GM21447 (cell line): ENCODE data around the gene VSIR.

Experiments used
- ATAC-seq: cut with Tn5 transposase; IDR thresholded peaks from one replicate; pipeline ENCODE4 v1.9.1; 2021; ENCODE audit not compliant: unreplicated experiment

Gene VSIR

DNA sequence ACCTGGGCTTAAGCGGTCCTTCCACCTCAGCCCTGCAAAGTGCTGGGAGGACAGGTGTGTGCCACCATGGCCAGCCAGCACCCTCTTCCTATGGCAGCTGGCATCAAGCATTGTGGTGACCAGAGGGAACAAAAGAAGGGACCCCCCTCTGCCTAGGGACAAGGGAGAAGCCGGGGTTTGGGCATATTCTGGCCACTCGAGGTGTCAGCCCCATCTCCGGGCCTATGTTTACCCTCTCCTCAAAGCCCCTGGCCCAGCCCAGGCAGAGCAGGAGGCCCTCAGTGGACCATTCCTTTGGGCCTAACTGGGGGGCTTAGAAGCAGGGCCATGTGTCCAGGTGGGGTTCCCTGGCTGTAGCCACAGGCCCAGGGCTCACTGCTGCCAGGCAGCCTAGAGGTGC, 23.9 kb downstream of the VSIR start:
- ATAC-seq: no peak

DNA sequence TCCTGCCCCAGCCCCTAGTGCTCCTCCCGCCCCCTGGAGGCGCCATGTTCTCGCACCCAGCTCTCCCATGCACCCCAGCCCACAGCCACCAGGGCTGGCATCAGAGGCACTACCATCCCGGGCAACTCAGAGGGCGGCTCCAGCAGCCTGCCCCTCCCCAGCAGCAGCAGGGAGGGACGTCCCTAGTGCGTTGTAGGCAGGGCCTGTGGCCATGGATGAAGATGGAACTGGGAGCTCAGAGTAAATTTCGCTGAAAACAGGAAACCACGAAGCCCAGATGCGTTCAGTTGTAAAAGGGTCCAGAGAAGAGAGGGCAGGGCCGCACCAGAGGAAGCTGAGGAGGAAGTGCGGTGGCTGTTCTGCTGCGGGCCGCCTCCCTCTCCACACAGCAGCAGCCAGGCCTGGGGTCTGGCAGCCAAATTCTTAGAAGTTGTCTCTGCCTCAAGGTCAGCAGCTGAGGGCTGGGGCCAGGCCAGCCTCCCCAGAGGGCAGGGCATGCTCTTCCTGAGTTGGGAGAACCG, 24.6 kb downstream of the VSIR start:
- ATAC-seq: peak; percentile 54

DNA sequence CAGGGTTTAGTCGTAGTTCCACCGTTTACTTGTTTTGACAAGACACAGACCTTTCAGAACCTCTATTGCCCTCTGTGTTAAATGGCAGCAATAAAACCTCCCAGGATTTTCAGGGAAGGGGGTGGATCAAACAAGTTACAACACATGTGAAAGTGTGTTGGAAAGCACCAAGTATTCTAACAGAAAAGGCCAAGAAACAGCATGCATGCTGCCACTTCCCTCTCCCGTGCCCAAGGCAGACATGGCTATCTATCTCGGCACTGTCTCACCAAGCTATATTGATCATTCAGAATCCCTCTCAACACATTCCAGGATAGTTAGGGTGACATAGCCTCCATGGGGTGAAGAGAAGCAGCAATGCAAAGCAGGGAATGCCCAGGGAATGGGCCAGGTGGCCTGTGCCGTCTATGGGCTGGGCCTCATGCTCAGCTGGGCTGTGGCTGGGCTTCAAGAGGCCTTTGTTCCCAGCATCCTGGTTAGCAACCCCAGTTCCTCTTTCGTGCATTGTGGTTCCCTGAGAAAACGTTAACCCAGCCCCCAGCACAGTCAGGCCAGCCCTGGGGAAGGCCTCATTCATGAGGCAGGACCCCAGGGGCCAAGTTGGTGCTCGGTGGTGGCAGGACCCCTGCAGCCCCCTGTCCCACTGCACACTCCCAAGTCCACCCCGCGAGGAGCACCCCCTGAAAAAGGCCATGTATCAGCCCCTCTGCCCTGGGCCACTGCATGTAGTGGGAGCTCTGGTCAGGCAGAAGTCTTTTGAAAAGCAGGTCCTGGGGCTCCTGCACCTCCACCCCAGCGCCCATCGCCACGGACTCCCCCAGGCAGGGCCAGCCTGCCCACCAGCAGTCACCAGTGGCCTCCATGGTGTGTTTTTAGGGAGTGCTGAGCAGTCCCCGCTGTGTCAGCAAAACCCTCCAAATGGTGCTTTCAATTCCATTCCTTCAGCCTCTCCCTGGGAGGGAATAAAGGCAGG, 25.5 kb downstream of the VSIR start:
- no peak for ATAC-seq

- no peak for ATAC-seq
Measured at GRCh38 chr10:71747039-71747531, 26.2 kb downstream of the VSIR start.

DNA sequence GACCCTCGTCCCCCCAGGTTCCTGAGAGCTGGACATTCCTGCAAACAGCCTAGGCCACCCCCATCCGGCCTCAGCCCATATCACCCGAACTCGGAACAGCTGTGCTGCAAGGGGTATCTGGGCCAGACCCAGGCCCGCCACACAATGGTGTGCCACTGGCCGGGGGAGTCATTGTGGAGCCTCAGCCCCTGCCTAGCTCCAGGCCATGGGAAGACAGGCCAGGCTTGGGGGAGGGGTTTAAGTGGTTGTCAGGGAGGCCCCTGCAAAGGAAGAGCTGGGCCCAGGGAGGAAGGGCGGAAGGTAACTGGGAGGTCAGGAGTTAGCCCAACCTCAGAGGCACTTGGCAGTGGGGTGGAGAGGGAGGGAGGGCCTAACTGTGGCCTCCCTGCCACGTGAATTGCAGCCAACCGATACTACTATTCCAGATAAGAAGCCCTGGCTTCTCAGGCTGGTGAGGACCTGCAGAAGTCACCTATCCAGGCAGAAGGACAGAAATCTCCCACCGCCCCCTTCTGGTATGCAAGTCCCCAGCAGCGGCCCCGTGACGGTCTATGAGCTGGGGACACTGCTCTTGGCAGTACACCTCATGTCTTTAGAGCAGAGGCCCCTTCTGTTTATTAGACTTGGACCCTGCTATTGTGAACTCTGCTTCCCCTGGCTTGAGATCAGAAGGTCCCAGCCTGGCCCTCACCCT, 26.8 kb downstream of the VSIR start:
- no peak for ATAC-seq

DNA sequence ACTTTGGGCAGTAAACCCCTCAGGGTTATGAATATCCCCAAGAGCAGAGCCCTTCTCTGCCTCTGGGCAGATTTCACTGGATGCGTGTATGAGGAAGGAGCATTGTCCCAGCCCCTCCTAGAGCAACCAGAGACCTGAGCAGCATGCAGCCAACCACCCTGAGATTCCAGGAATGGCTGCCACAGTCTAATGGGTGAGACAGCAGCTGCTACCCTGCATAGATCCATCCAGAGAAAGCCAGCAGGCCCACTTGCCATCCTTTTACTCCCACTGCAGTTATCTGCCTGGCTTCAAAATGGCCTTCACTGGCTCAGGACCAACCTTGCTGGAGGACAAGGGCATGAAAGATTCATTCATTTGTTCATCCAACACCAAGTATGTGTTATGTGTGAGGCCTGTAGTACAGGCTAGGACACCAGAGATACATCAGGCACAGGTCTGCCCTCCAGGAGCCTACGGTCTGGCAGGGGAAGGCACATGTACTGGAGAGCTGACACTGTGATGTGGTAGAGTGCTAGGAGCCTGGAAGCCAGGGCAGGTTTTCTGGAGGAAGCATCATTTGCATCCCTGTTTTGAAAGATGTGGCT, 27.6 kb downstream of the VSIR start:
- ATAC-seq: no peak

- ATAC-seq: no peak
Measured at GRCh38 chr10:71744897-71745663, 28.2 kb downstream of the VSIR start.

GRCh38 chr10:71743866-71744265, 29.5 kb downstream of the VSIR start:
- no peak for ATAC-seq

DNA sequence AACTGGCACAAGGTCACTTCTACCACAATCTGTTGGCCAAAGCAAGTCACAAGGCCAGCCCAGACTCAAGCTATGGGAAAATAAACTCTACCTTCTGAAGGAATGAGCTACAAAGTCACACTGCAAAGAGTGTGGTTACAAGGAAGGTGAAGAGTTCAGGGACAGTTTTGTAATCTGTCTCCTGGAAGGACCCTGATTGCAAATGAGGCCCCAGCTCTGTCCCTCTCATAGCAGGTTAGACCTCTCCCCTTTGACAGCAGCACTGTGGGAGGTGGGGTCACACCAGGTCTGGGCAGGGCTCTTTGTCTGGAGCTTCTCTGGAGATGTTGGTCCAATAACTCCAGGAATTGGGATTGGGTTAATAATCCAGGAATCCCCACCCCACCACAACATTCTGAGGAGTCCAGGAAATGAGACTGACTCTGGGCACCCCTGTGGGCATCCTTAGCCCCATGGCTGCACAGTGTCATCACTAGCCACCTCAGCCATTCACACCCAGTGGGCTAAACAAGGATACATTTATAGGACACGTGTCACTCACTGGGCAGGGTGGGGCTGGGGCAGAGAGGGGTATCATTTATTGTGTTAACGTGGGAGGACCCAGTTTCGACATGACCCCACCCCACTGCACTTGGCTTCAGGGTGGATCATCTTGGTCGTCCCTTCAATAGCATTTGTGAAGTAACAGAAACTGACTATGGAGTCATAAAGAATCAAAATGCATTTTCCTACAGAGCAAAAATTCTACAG, 30.1 kb downstream of the VSIR start:
- ATAC-seq: no peak

DNA sequence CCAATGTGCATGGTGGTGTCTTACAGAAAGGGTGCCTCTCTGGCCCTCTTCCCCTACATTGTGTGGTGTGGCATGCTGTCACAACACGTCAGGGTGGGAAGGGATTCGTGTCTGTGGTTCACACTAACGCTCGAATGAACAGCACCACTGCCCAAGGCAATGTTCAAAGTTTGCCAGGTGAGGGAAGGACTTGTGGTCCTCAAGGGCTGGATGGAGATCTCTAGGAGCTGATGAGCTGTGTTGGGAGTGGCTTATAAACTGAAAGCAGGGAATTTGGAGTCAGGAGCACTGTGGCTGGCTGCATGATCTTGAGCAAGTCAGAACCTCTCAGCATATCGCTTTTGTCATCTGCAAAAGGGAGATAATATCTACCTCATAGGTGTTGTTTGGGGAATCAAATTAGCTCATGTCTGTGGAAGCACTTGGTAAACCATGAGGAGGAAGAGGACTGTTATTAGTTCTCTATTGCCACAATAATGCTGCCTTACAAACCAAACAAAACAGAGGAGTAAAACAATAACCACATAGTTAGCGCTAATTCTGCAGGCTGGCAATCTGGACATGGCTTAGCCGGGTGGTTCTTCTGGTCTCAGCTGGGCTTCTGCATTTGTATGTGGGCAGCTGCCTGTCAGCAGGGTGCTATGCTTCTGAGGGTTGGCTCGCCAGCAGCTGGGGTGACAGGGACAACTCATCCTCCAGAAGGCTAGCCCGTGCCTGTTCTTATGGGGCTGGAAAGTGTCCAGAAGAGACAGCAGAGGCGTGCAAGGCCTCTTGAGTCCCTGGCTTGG, 30.8 kb downstream of the VSIR start:
- no peak for ATAC-seq

DNA sequence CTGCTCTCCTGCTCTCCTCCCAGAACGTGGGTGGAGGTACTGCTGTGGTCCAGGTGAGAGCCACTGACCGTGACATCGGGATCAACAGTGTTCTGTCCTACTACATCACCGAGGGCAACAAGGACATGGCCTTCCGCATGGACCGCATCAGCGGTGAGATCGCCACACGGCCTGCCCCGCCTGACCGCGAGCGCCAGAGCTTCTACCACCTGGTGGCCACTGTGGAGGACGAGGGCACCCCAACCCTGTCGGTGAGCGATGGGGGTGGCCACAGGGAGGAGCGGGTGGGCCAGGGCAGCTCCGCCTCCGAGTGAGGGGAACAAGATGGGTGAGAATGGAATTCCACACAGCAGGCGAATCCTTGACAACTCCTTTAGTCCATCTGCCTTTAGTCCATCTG, 31.6 kb downstream of the VSIR start:
- ATAC-seq: no peak

DNA sequence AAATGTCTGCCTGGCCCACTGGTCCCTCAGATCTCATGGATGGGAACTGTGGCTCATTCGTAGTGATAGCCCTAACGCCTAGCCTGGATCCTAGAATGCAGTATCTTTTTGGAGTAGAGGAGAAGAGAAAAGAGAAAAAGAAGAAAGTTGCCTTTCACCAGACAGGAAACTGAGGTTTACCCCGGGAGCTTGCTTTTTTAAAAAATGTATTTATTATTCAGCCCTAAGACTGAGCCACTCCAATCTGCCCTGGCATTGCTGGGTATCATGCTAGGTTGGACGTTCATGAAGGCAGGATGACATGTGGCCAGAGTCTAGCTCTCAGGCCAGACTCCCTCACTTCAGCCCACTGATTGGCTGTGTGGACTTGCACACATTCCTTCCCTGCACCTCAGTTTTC, 32.3 kb downstream of the VSIR start:
- no peak for ATAC-seq

GRCh38 chr10:71740069-71740653, 33.2 kb downstream of the VSIR start:
- no peak for ATAC-seq

GRCh38 chr10:71739358-71739900, 33.9 kb downstream of the VSIR start:
- ATAC-seq: no peak

DNA sequence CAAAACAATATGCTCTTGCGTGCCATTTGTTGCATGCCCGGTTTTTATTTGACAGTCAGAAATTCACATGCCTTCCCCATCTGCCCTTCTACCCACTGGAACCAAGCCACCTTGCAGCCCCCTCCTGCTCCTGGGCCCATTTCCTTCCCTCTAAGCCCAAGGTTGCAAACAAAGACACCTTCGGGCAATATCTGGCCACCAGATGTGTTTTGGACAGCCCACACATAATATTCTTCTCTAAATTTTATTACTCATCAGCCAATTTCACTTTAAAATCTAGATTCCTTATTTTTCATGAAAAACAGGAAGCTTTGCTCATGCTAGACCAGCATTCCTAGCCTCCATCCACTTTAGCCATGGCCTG, 35.5 kb downstream of the VSIR start:
- no peak for ATAC-seq

DNA sequence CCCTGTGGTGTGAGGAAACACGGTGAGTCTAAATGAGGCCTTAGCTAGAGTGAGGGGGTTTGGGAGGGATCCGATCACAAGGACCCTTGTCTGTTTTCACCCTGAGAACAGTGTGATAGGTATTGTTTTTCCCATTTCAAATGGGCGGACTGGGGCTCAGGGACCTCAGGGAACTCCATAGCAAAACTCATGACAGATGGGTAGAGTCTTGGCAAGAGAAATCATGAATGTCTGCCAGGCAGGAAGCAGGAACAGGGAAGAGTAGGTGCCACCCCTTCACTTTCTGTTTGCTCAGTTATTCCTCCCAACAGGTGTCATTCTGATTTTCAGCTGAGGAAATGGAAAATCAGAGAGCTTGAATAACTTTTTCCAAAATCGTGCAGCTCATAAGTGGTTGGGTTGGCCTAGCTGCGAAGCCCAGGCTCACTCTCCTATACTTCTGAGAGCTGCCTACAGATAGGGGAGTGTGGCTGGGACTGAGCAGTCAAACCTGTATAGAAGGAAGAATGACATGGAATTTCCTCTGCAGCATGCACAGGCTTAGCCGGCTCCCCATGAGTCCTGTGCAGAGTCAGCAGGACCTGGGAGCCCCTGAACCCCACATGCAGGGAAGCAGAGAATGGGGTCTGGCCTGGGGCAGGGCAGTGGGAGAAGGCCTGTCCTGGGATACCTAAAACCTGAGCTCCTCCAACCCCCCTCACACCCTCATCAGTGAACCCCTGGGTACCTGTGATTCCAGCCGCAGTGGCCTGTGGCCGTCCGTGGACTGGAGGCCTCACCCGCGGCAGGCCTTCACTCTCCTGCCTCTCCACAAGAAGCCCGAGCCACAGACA, 36.1 kb downstream of the VSIR start:
- no peak for ATAC-seq

DNA sequence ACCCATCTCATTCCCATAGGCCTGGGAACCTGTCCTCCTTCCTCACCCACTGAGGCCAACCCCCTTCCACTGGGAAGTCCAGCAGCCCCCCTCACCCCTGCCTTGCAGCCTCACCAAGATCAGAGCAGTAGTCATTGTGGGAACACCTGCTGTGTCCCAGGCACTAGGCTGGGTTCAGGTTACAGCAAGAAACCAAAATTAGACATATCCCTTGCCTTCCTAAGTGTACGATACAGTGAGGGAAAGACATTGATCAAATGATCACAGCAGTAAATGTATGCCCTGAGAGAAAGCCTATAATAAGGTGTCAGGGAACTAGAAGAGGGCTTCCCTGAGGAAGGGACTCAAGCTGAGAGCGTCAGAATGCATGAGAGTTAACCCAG, 36.8 kb downstream of the VSIR start:
- ATAC-seq: peak; percentile 12
